Fibroblast of skin of scalp (primary cell): Measurements from ENCODE around the gene TNRC6C.
"Not testable (repeated sequence)": the region's sequence is repeated elsewhere in the genome, so short reads cannot be mapped to it uniquely, and the experiment has no call there.

ENCODE experiments used
- DNase-seq: peaks from one replicate; pipeline ENCODE4 v3.0.0-alpha.2; 2013

Gene TNRC6C

DNA sequence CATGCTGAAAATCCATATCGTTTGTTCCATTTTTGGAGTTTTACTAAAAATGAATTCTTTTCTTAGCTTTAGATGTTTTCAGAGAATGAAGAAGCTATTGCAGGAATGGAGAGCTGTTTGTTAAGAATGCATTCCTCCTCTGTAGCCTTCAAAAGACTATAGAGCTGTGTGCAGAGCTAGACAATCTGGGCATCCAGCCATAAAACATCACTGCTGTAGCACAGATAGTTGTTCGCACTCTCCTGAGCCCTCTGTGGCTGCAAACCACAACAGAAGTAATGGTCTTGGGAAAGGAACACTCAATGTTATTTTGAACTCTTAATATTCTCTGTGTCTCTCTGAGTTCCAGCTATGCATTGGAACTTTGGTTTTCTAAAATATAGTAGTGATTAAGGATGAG lies 4.9 kb downstream of the TNRC6C start:
- DNase-seq: peak; percentile 96

DNA sequence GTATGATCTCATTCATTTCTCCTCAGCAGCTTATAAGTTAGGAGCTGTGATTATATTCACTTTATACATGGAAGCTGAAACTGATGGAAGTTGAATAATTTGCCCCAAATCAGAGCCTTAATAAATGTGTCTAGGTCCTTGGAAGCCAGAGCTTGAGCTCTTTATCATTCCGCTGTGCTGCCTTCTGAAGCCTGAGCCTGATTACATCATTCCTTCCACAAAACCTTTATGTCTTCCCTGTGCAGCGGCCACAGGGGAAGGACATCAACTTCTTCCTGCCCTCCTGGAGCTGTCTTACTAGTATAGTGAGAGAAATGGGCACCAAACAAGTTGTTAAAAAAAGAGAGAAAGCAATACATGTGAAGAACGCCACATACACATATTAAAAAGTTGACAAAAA lies 6.8 kb downstream of the TNRC6C start:
- no peak for DNase-seq

DNA sequence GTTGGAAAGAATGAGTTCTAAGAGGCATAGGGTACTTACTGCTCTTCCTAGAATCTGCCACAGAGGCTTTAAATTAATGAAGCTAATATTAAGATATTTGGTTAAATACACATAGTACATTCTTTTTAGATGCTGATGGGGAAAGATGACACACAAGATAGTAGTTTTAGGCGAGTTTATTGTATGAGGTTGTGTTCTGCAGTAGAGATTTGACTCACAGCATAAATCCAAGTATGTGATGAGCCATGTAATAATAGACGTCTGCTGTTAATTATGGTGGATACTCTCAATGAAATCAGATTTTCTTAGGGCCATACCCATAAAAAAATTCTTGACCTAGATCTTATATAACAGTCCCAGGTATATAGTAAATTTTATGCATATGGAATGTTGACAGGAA lies 8.0 kb downstream of the TNRC6C start:
- DNase-seq: peak; percentile 27

DNA sequence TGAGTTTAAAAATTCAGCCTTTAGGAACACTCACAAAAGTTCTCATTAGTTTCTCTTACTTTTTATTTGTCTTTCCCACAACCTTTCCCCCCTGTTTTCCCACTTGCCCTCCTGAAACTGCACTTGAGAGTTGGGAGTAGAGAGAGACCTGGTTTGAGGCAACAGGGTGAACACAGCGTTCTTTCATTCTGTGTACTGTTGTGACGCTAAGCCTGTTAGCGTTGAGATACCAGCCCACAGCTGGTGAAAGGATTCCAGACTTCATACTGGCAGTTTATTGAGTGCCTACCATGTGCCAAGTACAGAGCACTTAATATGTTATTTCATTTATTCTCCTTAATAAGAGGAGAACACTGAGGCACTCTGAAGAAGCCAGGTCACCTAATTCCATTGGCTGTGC lies 10.3 kb downstream of the TNRC6C start:
- DNase-seq: no peak

DNA sequence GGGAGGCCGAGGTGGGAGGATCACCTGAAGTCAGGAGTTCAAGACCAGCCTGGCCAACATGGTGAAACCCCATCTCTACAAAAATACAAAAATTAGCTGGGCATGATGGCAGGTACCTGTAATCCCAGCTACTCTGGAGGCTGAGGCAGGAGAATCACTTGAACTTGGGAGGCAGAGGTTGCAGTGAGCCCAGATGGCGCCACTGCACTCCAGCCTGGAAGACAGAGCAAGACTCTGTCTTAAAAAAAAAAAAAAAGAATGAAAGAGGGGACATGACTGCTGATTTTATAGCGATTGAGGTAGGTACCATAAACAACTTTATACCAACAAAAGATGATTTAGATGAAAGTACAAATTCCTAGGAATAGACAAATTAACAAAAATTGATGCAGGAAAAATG lies 13.8 kb downstream of the TNRC6C start:
- not testable (repeated sequence) for DNase-seq

DNA sequence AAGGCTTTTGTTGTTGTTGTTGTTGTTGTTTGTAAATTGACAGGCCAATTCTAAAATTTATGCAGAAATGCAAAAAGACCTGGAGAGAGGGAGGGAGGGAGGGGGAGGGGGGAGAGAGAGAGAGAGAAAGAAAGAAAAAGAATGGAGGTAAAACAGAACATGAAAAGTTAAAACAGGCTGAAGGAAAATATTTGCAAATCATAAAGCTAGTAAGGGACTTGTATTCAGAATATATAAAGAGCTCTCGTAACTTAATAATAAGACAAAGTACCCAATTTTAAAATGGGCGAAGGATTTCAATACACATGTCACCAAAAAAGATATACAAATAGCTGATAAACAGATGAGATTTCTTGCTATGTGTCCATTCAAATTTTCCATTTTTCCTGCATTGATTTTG lies 15.4 kb downstream of the TNRC6C start:
- DNase-seq: no peak

DNA sequence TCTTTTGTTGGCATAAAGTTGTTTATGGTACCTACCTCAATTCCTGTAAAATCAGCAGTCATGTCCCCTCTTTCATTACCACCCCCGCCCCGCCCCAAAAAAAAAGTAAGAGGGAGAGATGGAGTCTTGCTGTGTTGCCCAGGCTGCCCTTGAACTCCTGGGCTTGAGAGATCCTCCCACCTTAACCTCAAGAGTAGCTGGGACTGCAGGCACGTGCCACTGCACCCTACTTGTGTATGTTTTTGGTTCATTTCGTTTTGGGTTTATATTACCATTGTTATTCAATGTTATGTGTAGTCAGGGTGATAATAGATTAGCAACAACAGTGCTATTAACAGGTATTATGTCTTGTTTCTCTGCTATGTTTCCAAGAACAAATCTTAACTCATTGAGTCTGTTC lies 15.9 kb downstream of the TNRC6C start:
- no peak for DNase-seq

DNA sequence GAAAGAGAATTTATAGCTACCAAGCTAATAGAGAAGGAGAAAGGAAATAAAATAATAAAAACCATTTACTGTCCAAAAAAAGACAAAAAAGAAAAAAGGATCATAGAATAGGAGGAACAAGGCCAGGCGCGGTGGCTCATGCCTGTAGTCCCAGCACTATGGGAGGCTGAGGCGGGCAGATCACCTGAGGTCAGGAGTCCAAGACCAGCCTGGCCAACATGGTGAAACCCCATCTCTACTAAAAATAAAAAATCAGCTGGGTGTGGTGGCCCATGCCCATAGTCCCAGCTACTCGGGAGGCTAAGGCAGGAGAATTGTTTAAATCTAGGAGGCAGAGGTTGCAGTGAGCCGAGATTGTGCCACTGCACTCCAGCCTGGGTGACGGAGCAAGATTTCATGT lies 23.9 kb downstream of the TNRC6C start:
- not testable (repeated sequence) for DNase-seq

DNA sequence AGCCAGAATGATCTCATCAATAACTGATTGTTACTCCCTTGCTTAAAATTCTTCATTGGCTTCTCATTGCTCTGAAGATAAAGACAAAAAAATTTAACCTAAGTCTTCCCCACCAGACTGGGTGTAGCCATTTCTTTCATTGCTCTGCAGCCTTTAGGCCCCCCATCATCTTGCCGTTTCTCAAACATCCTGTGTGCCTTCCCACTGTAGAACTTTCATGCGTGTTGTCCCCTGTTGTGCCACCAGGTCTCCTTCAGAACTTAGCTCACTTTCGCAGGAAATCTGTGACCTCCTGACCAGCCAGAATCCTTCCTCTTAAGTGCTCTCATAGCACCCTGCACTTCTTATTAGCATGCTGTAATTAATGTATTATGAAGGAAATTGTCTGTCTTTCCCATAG lies 31.8 kb downstream of the TNRC6C start:
- DNase-seq: no peak

DNA sequence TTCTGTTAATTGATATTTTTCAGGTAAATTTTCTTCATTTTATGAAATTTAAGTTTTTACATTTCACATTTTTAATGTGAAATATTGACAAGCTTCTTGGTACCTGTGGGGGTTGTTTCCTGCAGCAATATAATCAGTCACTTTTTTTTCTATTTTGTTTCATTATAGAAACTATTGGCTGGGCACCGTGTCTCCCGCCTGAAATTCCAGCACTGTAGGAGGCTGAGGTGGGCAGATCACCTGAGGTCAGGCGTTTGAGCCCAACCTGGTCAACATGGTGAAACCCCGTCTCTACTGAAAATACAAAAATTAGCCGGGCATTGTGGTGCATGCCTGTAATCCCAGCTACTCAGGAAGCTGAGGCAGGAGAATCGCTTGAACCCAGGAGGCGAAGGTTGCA lies 35.2 kb downstream of the TNRC6C start:
- DNase-seq: not testable (repeated sequence)

DNA sequence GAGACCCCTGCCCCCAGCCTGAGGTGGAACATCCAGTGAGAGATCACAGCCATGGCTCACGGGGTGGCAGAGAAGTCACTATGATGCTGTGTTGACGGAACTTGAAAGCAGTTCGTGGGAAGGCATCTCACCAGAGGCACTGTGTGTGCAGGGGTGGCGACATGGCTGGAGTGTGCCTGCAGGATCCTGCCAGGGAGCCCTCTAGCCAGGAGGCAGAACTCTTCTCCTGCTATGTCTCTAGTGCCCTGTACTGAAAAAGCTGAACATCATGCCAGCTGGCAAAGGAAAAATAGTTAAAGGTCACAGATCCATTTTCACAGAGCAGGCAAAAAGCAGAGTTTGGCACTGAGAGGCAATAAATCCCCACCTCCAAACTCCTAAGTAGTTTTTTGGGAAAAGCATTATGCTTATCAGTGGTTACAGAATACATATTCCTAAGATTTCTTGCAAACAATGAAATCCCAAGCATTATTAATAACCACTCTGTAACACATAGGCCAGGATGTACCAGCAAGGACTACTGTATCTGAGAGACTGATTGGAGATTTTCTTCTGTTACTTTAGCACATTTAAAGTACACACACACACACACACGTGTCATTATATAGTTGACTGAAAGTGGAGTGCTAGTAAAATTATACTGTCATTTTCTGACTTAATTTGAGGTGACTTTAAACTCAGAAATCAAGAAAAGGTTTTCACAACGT lies 36.8 kb downstream of the TNRC6C start:
- no peak for DNase-seq

DNA sequence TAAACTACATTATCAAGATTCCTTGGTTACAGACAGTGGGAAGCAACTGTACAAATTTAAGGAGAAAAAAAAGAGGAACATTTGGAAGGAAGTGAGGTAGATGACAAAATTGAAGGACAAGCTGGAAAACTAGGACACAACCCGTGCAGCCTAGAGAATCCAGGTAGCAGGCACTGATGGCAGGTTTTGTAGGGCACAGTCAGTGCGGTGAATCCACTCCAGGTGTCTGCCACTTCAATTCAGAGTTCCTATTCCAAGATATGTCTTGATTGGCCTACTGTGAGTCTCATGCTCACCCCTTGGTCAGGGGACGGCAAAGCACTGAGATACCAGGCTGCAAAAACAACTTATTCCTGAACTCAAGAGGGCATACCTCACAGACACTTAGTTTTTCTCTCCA lies 37.8 kb downstream of the TNRC6C start:
- DNase-seq: no peak

DNA sequence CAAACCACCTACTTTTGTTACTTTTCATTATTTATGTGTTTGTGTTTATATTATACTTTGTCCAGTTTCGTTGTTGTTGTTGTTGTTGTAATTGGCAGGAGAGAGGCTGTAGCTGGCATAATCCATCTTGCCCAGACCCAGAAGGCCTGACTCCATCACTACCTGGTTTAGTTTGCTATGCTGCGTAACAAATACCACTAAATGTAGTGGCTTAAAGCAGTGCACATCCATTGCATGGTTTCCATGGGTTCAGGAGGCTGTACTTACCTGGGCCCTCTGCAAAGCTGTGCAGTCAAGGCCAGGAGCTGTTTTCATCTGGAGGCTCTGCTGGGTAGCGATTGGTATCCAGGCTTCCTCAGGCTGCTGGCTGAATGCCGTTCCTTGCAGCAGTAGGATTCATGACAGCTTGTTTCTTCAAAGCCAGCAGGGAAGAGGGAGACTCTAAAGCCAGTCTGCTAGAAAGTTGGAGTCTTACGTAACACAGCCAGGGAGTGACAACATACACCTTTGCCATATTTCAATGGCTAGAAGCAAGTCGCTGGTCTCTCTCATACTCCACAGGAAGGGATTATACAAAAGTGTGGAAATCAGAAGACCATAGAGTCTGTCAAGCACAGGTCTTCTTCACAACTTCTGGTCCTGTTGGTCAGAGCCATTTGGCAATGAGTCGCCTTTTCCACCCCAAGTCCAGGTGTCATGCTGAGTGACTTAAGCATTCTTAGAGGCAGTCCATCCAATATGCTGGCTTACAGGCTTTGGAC lies 41.1 kb downstream of the TNRC6C start:
- peak; percentile 7 for DNase-seq

DNA sequence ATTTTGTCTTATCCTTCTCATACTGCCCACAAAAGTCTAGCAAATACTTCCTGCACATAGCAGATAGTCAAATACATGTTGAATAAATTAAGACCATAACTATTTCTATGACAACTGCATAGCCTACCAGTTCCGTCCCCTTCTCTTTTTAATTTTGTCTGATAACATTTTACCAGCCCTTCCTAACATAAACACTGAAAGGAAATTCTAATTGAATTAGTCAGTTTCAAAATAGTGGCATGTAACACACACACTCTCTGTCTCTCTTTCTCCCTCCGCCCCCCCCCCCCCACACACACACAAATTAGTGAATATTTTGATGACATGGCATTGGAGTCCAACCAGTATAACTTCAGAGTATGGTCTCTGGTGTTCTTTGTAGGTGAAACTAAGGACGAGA lies 41.8 kb downstream of the TNRC6C start:
- peak; percentile 75 for DNase-seq

DNA sequence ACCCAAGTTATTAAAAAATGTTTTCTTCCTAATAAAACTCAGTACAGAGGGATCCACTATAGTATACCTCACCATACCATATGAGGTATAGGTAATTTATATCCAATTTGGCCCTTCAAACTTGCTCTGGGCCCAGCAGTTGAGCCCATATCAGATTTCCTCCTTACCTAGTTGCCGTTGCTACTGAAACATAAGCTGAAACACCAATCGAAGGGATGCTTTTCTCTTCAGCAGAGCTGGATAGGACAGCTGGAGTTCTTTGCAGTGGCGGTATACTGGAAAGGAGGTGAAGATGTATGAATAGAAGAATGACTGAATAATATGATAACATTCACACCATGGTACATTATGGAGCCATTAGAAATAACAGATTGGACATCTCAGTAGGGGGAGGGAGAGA lies 42.7 kb downstream of the TNRC6C start:
- DNase-seq: no peak

DNA sequence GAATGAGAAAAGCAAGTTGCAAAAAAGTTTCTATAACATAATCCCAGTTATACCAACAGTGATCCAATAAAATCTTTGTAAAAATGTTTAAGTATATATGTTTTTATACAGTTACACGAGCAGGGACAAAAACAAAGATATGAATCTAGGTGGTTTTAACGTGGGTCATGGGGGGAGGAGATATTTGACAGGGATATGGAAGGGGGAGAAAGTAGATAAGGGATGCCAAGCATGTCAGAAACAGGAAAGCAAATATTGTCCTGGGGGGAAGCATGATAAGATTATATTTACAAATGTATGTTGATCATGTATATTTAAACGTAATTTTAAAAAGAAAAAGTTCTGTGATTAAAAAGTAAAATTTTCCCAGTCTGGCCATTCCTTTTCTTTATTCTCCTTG lies 43.1 kb downstream of the TNRC6C start:
- DNase-seq: no peak

DNA sequence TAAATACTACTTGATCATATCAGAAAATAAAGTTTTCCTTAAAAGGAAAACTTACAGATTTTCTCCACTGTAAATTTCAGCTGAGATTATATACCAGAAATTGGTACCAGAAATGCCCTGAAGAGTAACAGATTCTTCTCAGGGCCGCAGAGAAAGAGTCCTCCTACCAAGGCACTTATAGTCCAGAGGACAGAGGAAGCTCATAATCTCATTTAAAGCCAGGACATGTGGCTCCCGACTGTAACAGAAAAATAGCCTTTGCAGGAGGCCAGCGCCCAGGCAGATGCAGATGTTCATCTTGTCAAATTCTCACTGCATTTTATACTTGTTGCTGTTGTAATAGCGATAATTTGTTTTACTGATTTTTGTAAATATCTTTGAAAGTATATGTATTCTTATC lies 43.7 kb downstream of the TNRC6C start:
- DNase-seq: no peak

DNA sequence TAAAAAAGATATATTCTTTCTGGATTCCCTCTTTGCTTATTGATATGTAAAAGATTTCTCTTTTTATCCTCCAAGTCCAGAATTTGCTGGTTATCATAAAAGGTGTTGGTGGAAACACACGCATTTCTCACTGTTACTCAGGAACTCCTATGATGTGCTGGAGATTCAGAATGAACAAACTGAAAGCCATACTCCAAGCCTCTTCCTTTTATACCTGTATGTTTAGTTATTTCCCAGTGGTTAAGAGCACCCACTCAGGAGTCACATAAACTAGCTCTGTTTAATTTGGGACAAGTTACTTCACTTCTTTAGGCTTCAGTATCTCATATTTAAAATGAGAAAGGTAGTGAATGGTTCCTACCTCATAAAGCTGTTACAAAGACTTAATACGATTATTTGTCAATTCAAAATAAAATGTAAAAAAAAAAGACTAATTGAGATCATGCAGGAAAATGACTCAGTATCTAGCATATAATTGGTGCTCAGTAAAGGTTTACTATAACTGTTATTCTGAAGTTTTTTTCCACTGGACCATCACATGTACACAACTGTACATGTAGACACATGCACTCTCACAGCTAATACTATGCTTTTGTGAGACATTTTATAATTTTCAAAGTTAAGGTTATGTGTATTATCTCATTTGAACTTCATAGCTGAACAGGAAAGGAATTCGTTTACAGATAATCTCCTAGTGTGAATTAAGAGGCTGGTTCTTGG lies 47.1 kb downstream of the TNRC6C start:
- no peak for DNase-seq

DNA sequence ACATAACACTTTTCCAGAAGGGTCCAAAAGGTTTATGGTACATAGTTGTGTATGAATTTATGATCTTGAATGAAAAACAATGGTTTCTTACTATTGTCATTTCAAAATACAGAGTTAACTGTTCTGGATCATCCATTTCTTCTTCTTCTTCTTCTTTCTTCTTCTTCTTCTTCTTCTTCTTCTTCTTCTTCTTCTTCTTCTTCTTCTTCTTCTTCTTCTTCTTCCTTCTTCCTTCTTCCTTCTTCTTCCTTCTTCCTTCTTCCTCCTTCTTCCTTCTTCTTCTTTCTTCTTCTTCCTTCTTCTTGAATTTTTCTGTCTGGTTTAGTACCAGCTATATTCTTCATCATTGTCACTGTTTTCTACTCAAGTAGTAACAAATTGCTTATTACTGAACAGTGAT lies 47.8 kb downstream of the TNRC6C start:
- DNase-seq: no peak

DNA sequence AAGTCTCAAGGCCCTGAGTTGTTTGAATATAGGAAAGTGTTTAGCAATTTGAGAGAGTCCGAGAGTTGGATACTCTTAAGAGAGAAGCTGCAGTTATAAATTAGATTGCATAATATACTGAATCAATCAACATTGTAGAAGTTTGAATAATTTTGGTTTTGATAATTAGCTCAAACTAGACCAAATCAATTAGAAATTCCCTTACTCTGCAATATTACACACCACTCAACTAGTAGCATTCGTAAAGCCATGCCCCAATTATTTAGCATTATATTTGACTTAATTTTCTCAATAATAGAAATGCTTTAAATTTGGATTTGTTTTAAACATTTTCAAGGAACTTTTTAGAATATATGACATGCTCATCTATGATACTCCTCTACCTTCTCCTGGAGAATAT lies 49.1 kb downstream of the TNRC6C start:
- no peak for DNase-seq

DNA sequence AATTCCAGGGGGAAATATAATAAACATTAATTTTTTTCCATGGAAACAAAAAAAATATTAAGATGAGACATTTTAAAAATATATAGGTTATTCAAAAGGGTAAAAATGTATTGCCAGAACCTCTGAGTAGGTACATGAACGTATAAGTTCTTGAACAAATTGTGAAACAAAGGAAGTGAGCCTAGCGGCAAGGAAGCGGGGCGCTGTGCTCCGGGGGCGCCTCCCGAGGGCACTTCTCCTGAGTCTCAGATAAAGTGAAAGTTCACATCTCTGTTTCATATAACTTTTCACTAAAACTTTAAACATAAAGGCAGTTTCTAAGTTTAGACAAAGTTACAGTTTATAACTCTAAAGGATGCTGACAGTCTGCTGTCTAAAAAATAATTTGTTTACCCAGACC lies 52.3 kb downstream of the TNRC6C start:
- no peak for DNase-seq

DNA sequence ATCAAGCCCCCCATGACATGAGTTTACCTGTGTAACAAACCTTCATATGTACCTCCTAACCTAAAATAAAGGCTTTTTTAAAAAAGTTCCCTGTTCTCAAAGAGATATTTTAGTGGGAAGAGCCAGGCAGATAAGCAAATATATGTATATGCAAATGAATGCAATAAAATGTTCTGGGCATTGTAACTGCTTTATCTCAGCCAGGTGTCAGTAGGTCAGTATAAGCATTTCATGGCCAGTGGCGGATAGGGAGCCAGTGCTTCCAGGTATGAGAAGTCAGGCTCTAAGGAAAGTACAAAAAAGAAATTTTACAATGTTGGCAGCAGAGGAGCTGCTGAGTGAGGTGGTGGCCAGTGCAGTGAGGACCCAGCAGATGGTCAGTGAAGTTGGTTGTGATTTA lies 53.9 kb downstream of the TNRC6C start:
- DNase-seq: no peak

DNA sequence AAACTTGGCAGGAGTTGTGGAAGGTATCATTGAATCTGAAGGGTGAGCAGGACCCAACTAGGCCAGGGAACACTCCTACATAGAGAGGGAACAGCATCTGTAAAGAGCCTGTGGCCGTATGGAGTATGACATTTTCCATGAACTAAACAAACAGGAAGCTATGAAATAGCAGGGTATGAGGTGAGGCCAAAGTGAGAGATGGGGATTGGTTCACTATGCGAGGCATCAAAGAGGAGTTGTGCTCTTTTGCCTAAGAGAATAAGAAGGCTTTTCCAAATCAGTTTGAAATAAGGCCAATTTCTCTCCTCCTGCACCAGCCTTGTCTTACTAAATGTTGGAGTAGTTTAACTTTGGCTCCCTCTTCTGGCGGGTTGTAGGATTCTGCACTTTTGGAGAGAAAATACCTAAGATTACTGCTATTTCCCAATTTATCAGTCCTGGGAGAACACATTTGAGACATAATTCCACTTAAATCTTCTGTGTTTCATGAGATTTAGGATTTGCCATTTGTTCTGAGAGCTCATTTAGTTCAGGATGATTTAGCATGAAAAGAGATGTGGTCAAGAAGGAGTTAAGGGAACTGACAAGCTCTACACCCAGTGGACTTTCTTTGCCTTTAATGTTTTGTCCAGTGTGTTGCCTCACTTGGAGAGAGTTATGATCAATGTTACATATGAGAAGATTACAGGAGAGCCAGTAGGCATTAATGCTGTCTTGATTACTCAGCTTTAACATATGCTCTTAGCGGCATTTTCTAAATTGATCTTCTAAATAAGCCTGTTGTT lies 55.4 kb downstream of the TNRC6C start:
- peak; percentile 79 for DNase-seq
